PC-3 (cell line): ENCODE results near the gene BFSP2. TPM values are rescaled to one million over a fixed set of nuclear protein-coding genes. Genes with fewer than 3 reads are reported as not detected.

Source experiments
- ATAC-seq: fragments of 200-7000 bp; cut with Tn5 transposase; 2 replicates; pipeline ENCODE4 v1.9.1; 2020; ENCODE audit warnings: mild to moderate bottlenecking, moderate library complexity
- BruUV-seq: library from RNA; stranded (reverse); fragments of 400-500 nt; replicated peaks from 2 replicates; lab custom pipeline; 2021; lab: Mats Ljungman, UMichigan
- CTCF ChIA-PET: fragments of 300-600 bp; sonication (Branson Sonifier 250); formaldehyde crosslinking; loops from one replicate; lab custom pipeline; 2022; ENCODE audit warnings: antibody characterized with exemption; lab: Charles Lee
- POLR2A ChIA-PET: fragments of 300-600 bp; sonication (Branson Sonifier 250); formaldehyde crosslinking; loops from one replicate; lab custom pipeline; 2022; ENCODE audit warnings: antibody characterized with exemption; ENCODE audit not compliant: unreplicated experiment; lab: Charles Lee
- DNase-seq: peaks from one replicate; pipeline ENCODE4 v3.0.0-alpha.2; 2015
- H2AFZ ChIP-seq: fragments of 300-600 bp; sonication (generic); 2 replicates; pipeline ENCODE4 v1.6.0; 2016; ENCODE audit warnings: antibody characterized with exemption, low read length
- H3F3A ChIP-seq: fragments of 300-600 bp; sonication (generic); one replicate; pipeline ENCODE4 v1.6.0; 2017; ENCODE audit warnings: antibody characterized with exemption, low read length, control low read depth, mild to moderate bottlenecking; ENCODE audit not compliant: unreplicated experiment
- H3K27ac ChIP-seq: fragments of 300-600 bp; sonication (generic); 2 replicates; pipeline ENCODE4 v1.5.1; 2016; ENCODE audit warnings: mild to moderate bottlenecking, low read length
- H3K27me3 ChIP-seq: fragments of 300-600 bp; sonication (generic); 2 replicates; pipeline ENCODE4 v1.6.1; 2016; ENCODE audit warnings: low read length, mixed read lengths
- H3K36me3 ChIP-seq: fragments of 300-600 bp; sonication (generic); 2 replicates; pipeline ENCODE4 v1.6.1; 2016; ENCODE audit warnings: low read depth, mixed run types, low read length, mixed read lengths
- H3K4me1 ChIP-seq: fragments of 300-600 bp; sonication (generic); 2 replicates; pipeline ENCODE4 v1.5.1; 2016; ENCODE audit warnings: low read length; ENCODE audit not compliant: insufficient read depth
- H3K4me2 ChIP-seq: fragments of 300-600 bp; sonication (generic); 2 replicates; pipeline ENCODE4 v1.6.0; 2016; ENCODE audit warnings: low read length
- H3K4me3 ChIP-seq: fragments of 300-600 bp; sonication (generic); 2 replicates; pipeline ENCODE4 v1.5.1; 2016; ENCODE audit warnings: mild to moderate bottlenecking, low read length, mixed read lengths
- H3K79me2 ChIP-seq: fragments of 300-600 bp; sonication (generic); 2 replicates; pipeline ENCODE4 v1.6.1; 2017; ENCODE audit warnings: low read length, mixed read lengths
- H3K9ac ChIP-seq: fragments of 300-600 bp; sonication (generic); 2 replicates; pipeline ENCODE4 v1.6.0; 2016; ENCODE audit warnings: mild to moderate bottlenecking, low read length
- H3K9me2 ChIP-seq: fragments of 300-600 bp; sonication (generic); replicated peaks from 2 replicates; pipeline ENCODE4 v1.6.1; 2016; ENCODE audit warnings: mixed run types, low read length, mixed read lengths
- H3K9me3 ChIP-seq: fragments of 300-600 bp; sonication (generic); 2 replicates; pipeline ENCODE4 v1.6.1; 2016; ENCODE audit warnings: low read length, mixed read lengths
- H4K20me1 ChIP-seq: fragments of 300-600 bp; sonication (generic); 2 replicates; pipeline ENCODE4 v1.6.1; 2016; ENCODE audit warnings: low read length, mixed read lengths
- EZH2 ChIP-seq: fragments of 300-600 bp; sonication (generic); IDR thresholded peaks from one replicate; pipeline ENCODE4 v1.6.1; 2017; ENCODE audit warnings: antibody characterized with exemption, mild to moderate bottlenecking, low read length; ENCODE audit not compliant: unreplicated experiment
- EZH2phosphoT487 ChIP-seq: fragments of 300-600 bp; sonication (generic); IDR thresholded peaks from 2 replicates; pipeline ENCODE4 v1.6.1; 2018; ENCODE audit warnings: mild to moderate bottlenecking, antibody characterized with exemption, low read length, borderline replicate concordance
- intact Hi-C: fragments of 100-400 bp; cut with micrococcal nuclease; formaldehyde crosslinking; loops from 2 replicates; pipeline ENCODE4 v1.9.0; 2023
- total RNA-seq: library from RNA; depleted of rRNA; stranded (reverse); fragments of >200 nt; gene quantifications from 2 replicates; pipeline ENCODE4 v1.2.3, GENCODE V29; 2014
- TF ChIP-seq, protein P1 (sequence below): fragments of 300-600 bp; sonication (generic); conservative IDR thresholded peaks from 2 replicates; pipeline ENCODE4 v1.5.1; 2017; ENCODE audit warnings: antibody characterized with exemption, low read depth, mild to moderate bottlenecking, low read length

The BFSP2 gene
- total RNA-seq, 1 experiment from 2014 or later = not detected

DNA sequence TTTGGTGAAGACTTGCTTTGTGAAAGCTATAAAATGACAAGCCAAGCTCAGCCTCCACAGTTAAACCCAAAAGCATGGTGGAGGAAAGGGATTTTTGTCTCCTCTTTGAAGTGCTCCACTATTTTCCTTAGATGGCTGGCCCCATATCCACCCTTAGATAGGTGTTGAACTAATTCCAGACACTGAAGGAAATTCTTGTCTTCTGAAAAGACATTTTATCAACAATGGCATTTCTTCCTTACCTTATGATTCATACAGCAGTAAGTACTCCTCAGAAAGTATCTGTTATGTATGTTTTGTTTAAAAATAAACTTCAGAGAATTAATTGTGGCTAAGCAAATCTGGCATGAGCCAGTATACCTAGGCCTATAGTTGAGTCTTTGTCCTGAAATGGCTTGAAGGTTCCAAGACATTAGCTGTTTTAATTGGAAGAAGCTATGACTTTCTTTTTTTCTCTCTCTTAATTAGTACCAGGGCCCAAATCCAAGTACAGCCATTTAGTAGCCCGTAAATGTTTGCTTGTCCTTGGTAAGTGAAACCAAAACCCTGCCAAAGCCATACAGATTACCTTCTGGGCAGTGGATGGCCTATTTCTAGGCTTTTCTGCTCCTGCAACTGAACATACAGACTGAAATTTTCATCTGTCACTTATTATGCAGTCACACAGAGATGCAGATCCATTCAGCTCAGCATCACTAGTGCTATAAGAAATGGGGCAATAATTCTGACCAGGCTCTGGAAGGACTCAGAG lies 5.1 kb upstream of the BFSP2 start:
- Histone ChIP-seq H3K79me2 (no peaks in the 10 kb centered on the region), H2AFZ (no peak overlapping the region), H3K9me3 (no peaks in the 10 kb centered on the region), H3K4me3 (no peak overlapping the region), H3K36me3 (no peaks in the 10 kb centered on the region), H3F3A (no peaks in the 10 kb centered on the region), H4K20me1 (no peaks in the 10 kb centered on the region), H3K9me2 (no peaks in the 10 kb centered on the region), H3K4me2 (no peak overlapping the region), H3K27ac (no peak overlapping the region), H3K9ac (no peak overlapping the region), H3K27me3 (peaks cover 17% of the 10 kb centered on the region), H3K4me1 (no peaks in the 10 kb centered on the region)
- no TSS peak for BruUV-seq
- CTCF ChIA-PET = no interaction called here
- TF ChIP-seq, protein P1, sequence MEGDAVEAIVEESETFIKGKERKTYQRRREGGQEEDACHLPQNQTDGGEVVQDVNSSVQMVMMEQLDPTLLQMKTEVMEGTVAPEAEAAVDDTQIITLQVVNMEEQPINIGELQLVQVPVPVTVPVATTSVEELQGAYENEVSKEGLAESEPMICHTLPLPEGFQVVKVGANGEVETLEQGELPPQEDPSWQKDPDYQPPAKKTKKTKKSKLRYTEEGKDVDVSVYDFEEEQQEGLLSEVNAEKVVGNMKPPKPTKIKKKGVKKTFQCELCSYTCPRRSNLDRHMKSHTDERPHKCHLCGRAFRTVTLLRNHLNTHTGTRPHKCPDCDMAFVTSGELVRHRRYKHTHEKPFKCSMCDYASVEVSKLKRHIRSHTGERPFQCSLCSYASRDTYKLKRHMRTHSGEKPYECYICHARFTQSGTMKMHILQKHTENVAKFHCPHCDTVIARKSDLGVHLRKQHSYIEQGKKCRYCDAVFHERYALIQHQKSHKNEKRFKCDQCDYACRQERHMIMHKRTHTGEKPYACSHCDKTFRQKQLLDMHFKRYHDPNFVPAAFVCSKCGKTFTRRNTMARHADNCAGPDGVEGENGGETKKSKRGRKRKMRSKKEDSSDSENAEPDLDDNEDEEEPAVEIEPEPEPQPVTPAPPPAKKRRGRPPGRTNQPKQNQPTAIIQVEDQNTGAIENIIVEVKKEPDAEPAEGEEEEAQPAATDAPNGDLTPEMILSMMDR = no peak
- TF ChIP-seq EZH2 (no peak), EZH2phosphoT487 (no peak)
- ATAC-seq (no peak), DNase-seq (no peak)
- intact Hi-C loops = no loop called here
- POLR2A ChIA-PET = interaction anchor here (0.6 kb wide), 1 partner anchor 543 kb away, joined by 5 read pairs; no protein-coding TSS in a partner anchor

DNA sequence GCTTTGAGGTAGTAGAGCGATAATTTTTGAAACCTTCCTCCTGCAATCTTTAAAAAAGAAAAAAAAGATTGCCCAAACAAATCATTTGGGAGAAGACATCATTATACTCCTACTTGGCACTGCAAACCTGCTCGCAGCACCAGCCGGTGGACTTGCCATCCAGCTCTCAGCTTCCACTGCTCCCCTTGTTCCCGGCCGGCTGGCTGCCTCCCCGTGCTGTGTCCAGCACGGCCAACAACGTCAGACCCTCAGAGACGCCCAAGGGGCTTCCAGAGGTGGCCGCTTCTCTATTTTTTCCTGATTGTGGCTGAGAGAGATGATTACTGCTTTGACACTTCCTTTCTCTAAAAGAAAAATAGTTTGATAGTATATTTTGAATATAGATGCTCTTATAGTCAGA lies 3.0 kb upstream of the BFSP2 start:
- Histone ChIP-seq H3K4me2 (no peak overlapping the region), H3K4me1 (no peaks in the 10 kb centered on the region), H2AFZ (no peak overlapping the region), H4K20me1 (no peaks in the 10 kb centered on the region), H3K9me2 (no peaks in the 10 kb centered on the region), H3K9ac (no peak overlapping the region), H3K9me3 (no peaks in the 10 kb centered on the region), H3K27me3 (peaks cover 17% of the 10 kb centered on the region), H3K4me3 (no peak overlapping the region), H3K27ac (no peak overlapping the region), H3F3A (no peaks in the 10 kb centered on the region), H3K79me2 (no peaks in the 10 kb centered on the region), H3K36me3 (no peaks in the 10 kb centered on the region)
- DNase-seq = no peak
- intact Hi-C loops = no loop called here
- ATAC-seq = no peak
- ChIA-PET CTCF (no interaction called here), POLR2A (no interaction called here)
- BruUV-seq = no TSS peak
- TF ChIP-seq, protein P1 = no peak
- no peak for TF ChIP-seq EZH2phosphoT487
- no peak for TF ChIP-seq EZH2

DNA sequence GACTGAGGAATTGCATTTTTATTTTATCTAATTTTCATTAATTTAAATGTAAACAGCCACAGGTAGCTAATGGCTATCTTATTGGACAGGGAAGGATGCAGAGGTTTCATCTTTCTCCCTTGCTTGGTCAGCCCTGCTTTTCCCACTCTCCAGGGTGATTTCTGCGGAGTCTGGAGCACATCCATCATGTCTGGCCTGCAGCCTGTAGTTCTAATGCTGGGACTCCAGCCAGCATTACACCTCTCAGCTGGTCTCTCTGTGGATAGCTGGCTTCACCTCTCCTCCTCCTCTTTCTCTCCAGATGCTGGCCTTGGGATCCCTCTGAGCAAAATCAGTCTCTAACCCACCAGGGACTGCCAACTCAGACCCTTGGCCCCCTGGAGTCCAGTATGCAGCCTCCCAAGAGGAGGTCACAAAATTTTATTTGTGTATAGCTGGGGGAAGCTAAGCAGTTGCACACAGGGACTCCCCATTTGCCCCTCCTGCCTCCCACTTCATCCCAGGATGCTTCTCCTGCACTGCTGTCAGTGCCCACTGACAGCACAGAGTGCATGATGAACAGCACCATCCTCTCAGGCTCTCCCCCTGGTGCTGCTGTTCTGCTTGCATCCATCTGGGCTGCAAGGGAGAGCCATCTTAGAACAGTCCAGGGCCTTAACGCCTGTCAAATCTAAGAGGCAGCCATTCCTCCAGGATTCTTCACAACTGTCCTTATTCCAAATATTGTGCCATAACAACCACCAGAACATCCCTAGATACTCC lies 1.7 kb downstream of the BFSP2 start:
- BruUV-seq = no TSS peak
- no peaks in the 10 kb centered on the region for H4K20me1 ChIP-seq
- H3K27me3 ChIP-seq = peaks cover 16% of the 10 kb centered on the region
- H3K9ac ChIP-seq = no peak overlapping the region
- no peaks in the 10 kb centered on the region for H3F3A ChIP-seq
- H3K4me3 ChIP-seq = no peak overlapping the region
- no peak overlapping the region for H3K4me2 ChIP-seq
- no peaks in the 10 kb centered on the region for H3K36me3 ChIP-seq
- ChIA-PET POLR2A (no interaction called here), CTCF (no interaction called here)
- no peaks in the 10 kb centered on the region for H3K9me2 ChIP-seq
- no peaks in the 10 kb centered on the region for H3K4me1 ChIP-seq
- H2AFZ ChIP-seq = no peak overlapping the region
- DNase-seq (no peak), ATAC-seq (no peak)
- TF ChIP-seq EZH2phosphoT487 (no peak), EZH2 (no peak)
- TF ChIP-seq, protein P1 = no peak
- intact Hi-C loops = no loop called here
- no peaks in the 10 kb centered on the region for H3K79me2 ChIP-seq
- no peak overlapping the region for H3K27ac ChIP-seq
- H3K9me3 ChIP-seq = no peaks in the 10 kb centered on the region
